ENCODE results near the gene ACSS3.
A peak's percentile ranks its signal among the peaks of the same experiment; 100 is the strongest.

Gene ACSS3

DNA sequence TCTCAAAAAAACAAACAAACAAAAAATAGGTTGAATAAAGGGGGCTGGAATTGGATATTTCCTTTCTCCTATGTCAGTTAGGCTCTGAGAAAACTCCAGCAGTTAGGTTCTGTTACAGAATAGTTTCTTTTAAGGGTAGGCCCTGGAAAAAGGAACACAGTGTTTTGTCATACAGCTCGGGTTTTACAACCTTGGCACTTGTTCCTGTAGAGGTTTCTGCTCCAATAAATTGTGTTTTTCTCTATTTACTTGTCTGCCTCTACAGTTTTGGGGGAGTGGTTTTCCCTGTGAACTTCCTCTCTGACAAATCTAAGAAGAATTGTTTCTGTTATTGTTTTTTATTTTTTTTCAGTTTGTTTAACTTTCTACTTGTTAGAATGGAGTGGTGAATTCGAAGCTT lies 167.6 kb downstream of the ACSS3 start:
- no peak for DNase-seq

DNA sequence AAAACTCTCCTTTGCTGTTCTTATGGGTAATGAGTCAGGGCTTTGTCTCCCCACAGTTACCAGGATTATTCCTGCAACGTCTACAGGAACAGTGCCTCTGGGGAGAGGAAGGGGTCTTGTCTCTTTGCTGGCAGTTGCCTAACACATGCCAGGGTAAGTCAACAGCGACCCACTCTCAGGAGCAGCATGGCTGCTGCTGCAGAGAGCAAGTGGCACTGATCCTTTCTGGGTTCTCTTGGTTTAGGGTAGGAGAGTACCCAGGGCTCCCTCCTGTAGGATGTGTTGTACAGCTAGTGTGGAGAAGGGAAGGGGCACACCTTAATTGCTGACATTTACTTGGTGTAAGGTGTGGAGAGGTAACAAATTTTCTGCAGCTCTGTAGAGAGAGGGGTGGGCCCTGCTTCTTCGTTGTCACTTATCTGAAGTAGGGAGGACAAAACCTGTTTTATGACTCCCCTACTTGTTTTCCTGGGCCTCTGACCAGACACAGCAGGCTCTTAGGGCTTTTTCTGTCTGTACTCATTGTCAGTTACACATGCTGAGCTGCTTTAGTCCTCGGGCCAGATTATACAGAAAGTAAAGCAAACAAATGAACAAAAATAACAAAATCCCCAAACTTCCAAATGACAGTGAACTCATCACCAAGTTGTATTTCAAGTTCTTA lies 168.2 kb downstream of the ACSS3 start:
- no peak for DNase-seq

DNA sequence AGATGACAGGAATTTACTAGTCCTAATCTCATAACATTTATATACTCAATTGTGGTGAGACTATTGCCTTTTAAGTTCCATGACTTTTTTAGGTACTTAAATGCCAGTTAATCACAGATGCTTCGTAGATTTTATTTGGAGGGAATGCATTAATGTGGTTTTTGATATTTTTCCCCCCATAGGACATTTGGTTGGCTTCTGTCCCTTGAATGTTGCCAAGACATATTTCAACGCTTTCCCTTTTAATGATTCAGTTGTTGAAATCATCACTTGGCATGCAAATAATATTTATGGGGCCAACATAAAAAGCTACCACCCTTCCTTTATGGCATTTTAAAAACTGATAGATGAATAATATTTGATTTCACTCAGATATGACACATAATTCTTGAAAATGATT lies 172.1 kb downstream of the ACSS3 start:
- no peak for DNase-seq

DNA sequence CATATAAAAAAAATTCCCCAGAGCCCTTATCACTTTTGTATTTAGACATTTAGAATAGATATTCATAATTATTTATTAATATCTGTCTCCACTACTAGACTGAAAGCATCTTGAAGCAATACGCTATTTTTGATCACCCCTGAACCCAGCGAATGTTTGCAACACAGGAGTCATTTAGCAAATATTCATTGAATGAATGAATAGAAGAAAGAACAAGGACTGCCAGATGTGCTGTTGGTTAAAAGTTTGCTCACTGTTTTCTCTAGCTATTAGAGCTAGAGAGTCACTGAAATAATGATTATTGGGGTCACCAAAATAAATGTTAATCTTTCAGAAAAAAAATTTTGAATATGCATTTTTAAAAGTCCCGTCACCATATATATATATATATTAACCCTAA lies 174.3 kb downstream of the ACSS3 start:
- DNase-seq, result no peak

DNA sequence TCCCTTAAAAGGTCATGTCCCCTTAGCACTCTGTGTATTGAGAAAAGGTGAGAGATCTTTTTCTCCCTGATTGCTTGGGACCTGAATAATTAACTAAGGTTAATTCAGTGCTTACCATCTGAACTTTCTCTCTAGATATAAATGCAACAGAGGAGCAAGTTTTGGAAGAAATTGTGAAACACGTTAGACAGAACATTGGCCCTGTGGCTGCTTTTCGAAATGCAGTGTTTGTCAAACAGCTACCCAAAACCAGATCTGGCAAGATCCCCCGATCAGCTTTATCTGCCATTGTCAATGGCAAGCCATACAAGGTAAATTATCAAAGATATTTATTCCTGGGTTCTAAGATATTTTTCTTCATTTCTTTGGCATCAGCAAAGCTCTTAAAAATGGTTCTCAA lies 175.5 kb downstream of the ACSS3 start:
- no peak for DNase-seq

DNA sequence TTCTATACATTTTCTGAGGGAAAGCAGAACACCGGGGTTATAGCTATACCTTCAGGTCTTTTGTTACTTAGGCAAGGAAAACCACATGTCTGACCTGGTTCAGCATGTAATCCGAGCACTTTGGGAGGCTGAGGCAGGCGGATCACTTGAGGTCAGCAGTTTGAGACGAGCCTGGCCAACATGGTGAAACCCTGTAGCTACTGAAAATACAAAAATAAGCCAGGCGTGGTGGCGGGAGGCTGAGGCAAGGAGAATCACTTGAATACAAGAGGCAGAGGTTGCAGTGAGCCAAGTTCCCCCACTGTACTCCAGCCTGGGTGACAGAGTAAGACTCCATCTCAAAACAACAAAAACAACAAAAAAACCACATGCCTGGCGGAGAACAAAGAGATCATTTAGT lies 177.6 kb downstream of the ACSS3 start:
- no peak for DNase-seq

DNA sequence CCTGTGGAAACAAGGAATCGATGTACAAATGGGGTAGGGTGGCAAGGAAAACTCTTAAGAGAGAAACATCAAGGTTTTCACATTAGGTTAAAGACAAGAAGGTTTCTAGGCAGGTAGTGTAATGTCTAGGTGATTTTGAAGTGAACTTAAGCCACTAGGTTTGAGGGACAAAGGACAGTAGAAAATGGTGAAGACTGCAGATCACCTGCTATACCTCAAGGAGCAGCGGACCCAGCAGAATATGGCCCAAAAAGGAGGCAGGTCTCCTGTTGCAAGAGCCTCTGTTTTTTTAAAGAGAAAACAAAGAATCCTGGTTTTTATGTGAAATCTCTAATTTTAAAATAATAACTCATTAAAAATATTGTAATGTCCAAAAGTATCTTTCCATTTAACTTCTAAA lies 178.1 kb downstream of the ACSS3 start:
- DNase-seq, result no peak

DNA sequence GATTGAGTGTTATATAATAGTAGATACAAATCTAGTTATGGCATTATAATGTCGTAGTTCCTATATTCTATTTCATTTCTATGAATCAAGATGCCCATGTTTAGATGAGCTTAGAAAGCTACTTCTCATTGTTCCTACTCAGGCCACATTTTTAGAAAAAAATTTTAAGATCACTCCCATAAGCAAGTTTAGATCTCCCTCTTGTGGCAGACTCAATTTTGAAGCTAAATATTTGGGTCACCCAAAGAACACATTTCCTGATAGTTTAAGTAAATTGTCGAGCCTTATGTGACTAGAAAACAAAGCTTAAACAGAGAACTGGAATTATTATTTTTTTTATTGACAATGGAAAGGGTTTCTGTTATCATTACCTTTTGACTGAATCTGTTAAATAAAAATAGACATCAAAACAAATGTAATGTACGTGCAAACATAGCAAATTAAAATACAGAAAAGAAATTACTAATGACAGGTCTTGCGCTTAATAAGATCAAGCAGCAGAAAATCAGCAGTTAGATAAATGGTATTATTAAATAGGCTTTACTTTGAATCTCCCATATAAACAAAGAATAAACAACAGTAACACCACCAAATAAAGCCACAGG lies 180.2 kb downstream of the ACSS3 start:
- DNase-seq, result peak; percentile 13 to 56

DNA sequence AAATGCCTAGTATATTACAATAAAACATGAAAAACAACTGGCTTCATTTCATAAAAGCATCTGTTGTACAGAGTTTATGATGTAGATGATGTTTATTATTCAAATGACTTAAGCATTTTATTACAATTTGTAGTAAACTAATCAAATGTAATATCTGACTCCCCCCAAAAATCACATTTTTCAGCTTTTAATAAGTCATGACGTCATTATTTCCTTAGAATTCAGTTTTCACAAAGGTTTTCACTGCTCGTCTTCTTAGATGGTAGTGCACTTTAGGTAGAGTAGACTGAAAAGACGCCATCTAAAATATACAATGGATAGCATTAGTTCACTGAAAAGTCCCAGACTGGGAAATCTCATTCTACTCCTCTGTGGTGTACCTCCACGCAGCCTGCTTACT lies 181.5 kb downstream of the ACSS3 start:
- DNase-seq, result no peak

DNA sequence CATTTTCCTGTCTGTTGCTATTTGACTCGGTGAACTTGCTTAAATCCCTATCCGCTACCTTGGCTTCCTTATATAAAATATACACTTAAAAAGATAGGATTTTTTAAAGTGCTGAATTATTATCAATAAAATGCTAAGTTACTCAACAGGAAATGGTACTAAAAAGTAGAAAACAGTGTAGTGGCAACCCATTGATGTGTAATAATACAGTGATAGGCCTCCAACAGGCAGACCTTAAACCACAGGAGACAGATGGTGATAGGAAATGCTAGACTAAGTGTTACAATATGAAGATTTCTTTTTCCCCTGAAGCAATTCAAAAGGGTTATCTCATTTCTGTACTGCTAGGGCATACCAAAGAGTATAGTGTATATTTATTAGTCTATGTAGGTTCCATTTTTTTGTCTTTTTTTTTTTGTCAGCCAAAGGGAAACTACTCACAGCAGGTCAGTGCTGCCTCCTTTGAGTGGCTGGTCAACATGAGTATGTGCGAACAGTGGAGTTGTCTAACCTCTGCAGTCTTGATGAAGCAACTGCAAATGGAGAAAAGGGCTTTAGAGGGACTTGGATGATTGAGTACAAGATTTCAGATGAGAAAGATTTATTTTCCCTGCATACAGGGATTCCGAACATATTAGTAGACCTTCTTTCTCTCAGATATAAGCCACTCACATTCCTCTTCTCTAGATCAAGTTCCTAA lies 183.8 kb downstream of the ACSS3 start:
- peak in 1 of 2 experiments; percentile 14 for DNase-seq

DNA sequence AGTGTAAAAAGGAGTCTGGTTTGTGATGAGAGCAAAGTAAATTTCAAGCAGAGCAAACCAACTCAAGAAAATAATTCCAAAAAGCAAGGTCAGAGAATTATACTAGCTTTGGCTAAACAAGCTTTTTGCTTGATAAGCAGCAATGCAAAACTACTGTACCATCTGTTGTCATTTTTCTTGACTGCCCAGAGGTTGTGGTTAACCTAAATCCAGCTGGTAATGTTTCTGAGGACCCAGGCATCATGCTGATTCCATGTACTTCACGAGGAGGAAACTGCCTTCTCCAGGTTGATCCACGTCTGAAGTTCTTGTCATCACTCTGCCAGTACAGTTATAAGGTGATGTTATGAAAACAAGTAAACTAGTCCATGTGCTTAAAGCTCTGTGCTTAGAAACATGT lies 185.2 kb downstream of the ACSS3 start:
- peak; percentile 26 to 68 for DNase-seq

DNA sequence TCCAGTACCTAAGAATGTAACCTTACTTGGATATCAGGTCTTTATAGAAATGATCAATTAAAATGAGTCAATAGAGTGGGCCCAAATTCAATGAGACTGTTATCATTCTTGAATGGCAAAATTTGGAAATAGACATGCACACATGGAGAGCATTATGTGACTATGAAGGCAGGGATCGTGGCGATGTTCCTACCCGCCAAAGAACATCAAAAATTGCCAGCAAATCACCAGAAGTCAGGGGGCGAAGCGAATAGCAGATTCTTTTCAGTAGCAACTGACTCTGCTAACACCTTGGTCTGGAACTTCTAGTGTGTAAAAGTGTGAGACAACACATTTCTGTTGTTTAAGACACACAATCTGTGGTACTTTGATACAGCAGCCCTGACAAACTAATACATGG lies 192.5 kb downstream of the ACSS3 start:
- DNase-seq, result no peak

DNA sequence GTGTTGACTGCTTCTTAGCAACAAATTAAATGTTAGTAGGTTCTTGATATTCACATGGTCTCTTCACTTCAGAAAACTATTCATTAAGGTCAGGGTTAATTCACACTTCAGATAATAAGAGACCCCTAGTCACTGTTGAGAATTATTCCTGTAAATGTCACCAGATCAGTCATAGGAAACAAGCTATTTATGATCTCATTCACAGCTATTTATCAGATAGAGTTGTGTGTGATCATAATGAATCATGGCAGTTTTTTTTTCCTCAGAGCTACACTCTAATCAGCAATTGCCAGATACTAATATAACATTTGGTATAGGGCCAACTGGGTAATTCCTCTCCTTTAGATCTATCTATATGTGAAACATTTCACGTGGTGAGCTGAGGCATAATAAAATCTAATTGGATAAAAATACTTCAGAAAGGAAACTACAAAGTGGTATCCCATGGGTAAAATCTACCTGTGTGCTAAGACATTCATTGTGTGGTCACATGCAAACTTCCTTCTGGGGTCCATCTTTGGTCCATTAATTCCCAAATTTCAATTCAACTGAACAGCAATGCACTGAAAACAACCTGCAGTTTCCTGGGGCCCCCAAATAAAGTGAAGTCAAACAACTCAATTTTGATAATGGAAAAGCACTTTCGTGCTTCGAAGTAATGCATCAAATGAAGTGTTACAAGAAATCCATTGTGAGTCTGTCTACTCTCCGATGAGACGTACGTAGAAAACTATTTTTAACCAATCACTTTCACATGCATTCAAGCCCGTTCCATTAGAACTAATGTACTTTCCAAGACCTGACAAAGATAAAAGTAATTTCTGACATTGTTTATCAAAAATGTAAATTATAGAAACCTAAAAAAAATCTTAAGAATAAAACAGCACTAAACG lies 197.0 kb downstream of the ACSS3 start:
- no peak for DNase-seq

DNA sequence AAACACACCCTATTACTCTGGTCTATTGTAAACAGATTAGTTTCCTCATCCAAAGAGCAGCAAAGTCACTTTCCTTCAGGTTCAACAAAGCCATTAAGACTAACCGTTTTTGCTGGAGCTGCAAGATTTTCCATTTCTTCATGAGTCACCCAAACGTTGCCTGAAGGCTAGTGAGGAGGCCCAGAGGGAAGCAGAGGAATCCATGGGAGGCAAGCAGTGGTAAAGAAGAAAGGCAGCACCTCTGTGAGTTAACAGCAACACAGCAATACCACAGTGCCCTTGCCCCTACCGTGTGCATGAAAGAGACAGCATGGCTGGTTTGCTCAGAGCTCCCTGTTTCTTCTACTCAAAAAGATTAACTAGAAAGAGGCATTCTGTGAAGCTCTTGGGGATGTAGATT lies 206.3 kb downstream of the ACSS3 start:
- no peak for DNase-seq

DNA sequence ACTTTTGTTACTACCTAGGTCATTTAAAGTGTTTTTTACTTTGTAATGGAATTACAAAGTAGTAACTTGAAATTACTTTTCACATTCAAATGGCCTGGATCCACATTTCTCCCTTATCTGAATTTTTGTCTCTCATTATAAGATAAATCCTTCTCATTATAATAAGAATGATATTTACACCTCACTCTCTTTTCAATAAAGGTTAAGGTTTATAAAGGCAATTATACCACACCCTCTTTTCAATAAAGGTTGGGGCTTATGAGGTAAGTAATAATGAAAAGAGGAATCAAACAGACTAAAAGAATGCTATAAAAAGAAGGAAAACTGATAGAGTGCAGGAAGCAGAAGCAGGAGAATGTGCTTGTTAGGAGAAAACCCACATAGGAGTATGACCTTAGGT lies 210.8 kb downstream of the ACSS3 start:
- no peak for DNase-seq

DNA sequence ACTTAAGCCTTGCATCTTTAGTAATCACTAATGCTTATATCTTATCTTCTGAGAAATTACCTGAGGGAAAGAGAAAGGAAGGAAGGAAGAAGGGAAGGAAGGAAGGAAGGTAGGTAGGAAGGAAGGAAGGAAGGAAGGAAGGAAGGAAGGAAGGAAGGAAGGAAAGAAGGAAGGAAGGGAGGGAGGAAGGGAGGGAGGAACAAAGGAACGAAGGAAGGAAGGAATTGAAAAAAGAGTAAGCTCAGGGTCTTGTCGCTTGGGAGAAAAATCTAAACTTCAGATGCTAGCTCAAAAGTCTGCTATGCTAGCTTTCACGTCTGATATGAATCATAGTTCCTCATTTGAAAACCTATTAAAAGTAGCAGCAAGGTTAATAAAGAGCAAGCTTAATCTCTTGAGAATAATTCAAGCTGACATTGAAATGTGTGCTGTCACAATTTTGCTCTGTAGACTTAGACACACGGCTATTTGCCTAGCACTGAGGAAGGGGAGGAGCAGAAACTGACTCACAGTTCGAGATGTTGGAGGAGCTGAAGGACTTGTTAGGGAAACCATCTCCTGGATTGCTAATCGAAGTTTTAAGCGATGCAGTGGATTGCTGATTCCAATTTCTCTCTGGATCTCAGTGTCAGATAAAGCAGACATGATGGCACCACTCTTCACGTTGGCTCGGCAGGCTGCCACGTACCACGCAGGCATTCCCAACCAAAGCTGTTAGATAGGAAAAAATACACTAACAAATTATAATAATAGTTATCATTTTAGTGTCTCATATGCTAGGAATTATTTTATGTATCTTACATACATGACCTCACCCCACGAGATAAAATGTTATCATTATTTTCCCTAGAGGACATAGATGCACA lies 216.7 kb downstream of the ACSS3 start:
- DNase-seq, result no peak

DNA sequence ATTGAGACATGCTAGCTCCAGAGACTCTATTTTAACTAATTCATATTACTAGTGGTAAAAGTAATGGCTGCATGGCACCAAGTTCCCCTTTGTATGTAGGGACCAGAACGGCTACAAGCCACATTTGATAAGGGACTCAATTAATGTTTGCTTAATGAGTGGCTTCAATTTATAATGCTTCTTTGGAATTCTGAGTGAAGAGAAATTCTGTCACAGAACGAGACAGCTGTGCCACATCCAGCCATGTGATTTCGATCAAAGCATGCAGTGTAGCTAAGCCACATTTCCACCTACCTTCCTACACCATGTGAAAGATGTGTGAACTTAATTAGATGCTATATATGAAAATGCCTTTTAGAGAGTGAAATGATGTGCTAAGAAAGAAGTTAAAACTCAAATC lies 217.4 kb downstream of the ACSS3 start:
- DNase-seq, result no peak

DNA sequence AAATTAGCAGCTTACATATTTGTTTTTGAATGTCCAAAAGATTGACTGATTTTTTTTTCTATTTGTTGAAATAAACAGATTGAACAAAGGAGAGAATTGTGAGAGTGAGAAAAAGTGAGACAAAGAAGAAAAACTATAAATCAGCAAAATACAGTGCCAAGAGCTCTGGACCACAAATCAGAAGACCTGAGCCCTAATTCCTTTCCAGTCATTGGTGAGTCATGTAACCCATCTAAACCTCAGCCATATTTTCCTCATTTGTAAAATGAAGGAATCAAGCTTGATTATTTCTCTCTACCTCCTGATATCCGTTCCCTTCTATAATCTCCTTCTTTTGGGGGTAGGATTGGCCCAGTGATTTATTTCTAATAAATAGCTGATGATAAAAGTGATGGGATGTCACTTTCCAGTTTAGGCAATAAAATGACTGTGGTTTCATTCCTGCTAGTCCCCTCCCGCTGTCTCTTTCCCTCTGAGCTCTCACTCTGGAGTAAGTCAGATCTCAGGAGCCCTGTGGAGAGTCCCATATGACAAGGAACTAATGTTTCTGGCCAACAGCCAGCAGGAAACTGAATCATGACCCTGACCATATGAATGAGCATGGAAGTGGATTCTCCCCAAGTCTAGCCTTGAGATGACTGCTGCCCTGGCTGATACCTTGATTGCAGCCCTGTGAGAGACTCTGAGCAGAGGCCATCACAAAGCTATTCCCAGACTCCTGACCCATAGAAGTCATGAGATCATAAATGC lies 218.9 kb downstream of the ACSS3 start:
- DNase-seq, result peak in 1 of 2 experiments; percentile 48

DNA sequence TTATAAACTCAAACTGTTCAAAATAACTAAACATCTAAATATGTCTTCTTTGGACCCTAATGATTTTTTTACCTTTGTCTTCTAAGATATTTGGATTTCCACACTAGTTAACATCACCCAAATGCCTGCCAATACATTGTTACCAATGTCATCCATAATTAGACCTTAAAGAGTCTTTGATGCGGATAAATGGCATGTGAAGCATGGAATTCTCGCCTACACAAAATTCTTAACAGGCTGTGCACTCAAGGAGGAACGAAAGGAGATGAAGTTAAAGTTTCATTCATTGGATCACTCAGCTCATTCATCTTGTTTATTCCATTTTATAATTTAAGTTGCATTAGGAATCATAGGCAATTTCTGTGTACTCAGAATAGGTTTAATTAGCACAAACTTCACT lies 219.7 kb downstream of the ACSS3 start:
- DNase-seq, result no peak

DNA sequence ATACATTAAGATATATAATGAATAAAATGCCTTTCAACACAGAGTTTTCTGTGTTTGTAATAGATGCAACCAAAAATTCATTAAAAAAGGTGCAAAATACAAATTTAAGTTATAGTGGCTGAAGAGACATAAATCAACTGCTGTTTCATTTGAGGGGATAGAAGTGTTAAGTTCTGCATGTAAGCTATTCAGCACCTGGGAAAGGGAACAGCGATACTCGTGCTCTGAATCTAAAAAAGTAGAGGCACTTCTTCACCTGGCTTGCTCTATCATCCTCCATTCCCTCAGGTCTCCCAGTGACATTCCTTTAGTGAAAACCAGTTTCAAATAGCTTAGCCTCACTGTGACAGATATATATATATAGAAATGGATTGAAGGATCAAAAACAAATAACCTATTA lies 222.6 kb downstream of the ACSS3 start:
- no peak for DNase-seq

DNA sequence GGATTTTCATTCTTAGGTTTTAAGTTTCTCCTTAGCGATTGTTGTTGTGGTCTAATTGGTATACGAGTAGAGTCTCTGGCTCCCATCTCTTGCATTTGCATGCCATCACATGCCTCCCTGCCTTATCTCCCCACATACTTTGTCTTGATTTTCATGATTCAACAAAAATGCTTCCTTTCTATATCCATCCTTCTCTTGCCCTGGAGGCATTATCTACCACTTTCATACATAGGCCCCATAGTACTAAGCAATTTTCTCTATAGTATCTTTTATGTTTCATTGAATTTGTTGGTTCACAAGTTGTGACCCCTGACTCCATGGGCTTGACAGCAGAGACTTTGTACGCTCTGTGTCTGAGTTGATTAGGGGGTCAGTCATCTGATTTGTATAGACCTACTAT lies 226.1 kb downstream of the ACSS3 start:
- no peak for DNase-seq

All from NCI-H524 (cell line).